PC-3 (cell line): ENCODE results near the gene KIF6. TPM values are rescaled to one million over a fixed set of nuclear protein-coding genes. Genes with fewer than 3 reads are reported as not detected.

Experiments used
- ATAC-seq: fragments of 200-7000 bp; cut with Tn5 transposase; 2 replicates; pipeline ENCODE4 v1.9.1; 2020; ENCODE audit warnings: mild to moderate bottlenecking, moderate library complexity
- BruUV-seq: library from RNA; stranded (reverse); fragments of 400-500 nt; replicated peaks from 2 replicates; lab custom pipeline; 2021; lab: Mats Ljungman, UMichigan
- CTCF ChIA-PET: fragments of 300-600 bp; sonication (Branson Sonifier 250); formaldehyde crosslinking; loops from one replicate; lab custom pipeline; 2022; ENCODE audit warnings: antibody characterized with exemption; lab: Charles Lee
- POLR2A ChIA-PET: fragments of 300-600 bp; sonication (Branson Sonifier 250); formaldehyde crosslinking; loops from one replicate; lab custom pipeline; 2022; ENCODE audit warnings: antibody characterized with exemption; ENCODE audit not compliant: unreplicated experiment; lab: Charles Lee
- DNase-seq: peaks from one replicate; pipeline ENCODE4 v3.0.0-alpha.2; 2015
- H2AFZ ChIP-seq: fragments of 300-600 bp; sonication (generic); 2 replicates; pipeline ENCODE4 v1.6.0; 2016; ENCODE audit warnings: antibody characterized with exemption, low read length
- H3F3A ChIP-seq: fragments of 300-600 bp; sonication (generic); one replicate; pipeline ENCODE4 v1.6.0; 2017; ENCODE audit warnings: antibody characterized with exemption, low read length, control low read depth, mild to moderate bottlenecking; ENCODE audit not compliant: unreplicated experiment
- H3K27ac ChIP-seq: fragments of 300-600 bp; sonication (generic); 2 replicates; pipeline ENCODE4 v1.5.1; 2016; ENCODE audit warnings: mild to moderate bottlenecking, low read length
- H3K27me3 ChIP-seq: fragments of 300-600 bp; sonication (generic); 2 replicates; pipeline ENCODE4 v1.6.1; 2016; ENCODE audit warnings: low read length, mixed read lengths
- H3K36me3 ChIP-seq: fragments of 300-600 bp; sonication (generic); 2 replicates; pipeline ENCODE4 v1.6.1; 2016; ENCODE audit warnings: low read depth, mixed run types, low read length, mixed read lengths
- H3K4me1 ChIP-seq: fragments of 300-600 bp; sonication (generic); 2 replicates; pipeline ENCODE4 v1.5.1; 2016; ENCODE audit warnings: low read length; ENCODE audit not compliant: insufficient read depth
- H3K4me2 ChIP-seq: fragments of 300-600 bp; sonication (generic); 2 replicates; pipeline ENCODE4 v1.6.0; 2016; ENCODE audit warnings: low read length
- H3K4me3 ChIP-seq: fragments of 300-600 bp; sonication (generic); 2 replicates; pipeline ENCODE4 v1.5.1; 2016; ENCODE audit warnings: mild to moderate bottlenecking, low read length, mixed read lengths
- H3K79me2 ChIP-seq: fragments of 300-600 bp; sonication (generic); 2 replicates; pipeline ENCODE4 v1.6.1; 2017; ENCODE audit warnings: low read length, mixed read lengths
- H3K9ac ChIP-seq: fragments of 300-600 bp; sonication (generic); 2 replicates; pipeline ENCODE4 v1.6.0; 2016; ENCODE audit warnings: mild to moderate bottlenecking, low read length
- H3K9me2 ChIP-seq: fragments of 300-600 bp; sonication (generic); replicated peaks from 2 replicates; pipeline ENCODE4 v1.6.1; 2016; ENCODE audit warnings: mixed run types, low read length, mixed read lengths
- H3K9me3 ChIP-seq: fragments of 300-600 bp; sonication (generic); 2 replicates; pipeline ENCODE4 v1.6.1; 2016; ENCODE audit warnings: low read length, mixed read lengths
- H4K20me1 ChIP-seq: fragments of 300-600 bp; sonication (generic); 2 replicates; pipeline ENCODE4 v1.6.1; 2016; ENCODE audit warnings: low read length, mixed read lengths
- EZH2 ChIP-seq: fragments of 300-600 bp; sonication (generic); IDR thresholded peaks from one replicate; pipeline ENCODE4 v1.6.1; 2017; ENCODE audit warnings: antibody characterized with exemption, mild to moderate bottlenecking, low read length; ENCODE audit not compliant: unreplicated experiment
- EZH2phosphoT487 ChIP-seq: fragments of 300-600 bp; sonication (generic); IDR thresholded peaks from 2 replicates; pipeline ENCODE4 v1.6.1; 2018; ENCODE audit warnings: mild to moderate bottlenecking, antibody characterized with exemption, low read length, borderline replicate concordance
- intact Hi-C: fragments of 100-400 bp; cut with micrococcal nuclease; formaldehyde crosslinking; loops from 2 replicates; pipeline ENCODE4 v1.9.0; 2023
- total RNA-seq: library from RNA; depleted of rRNA; stranded (reverse); fragments of >200 nt; gene quantifications from 2 replicates; pipeline ENCODE4 v1.2.3, GENCODE V29; 2014
- TF ChIP-seq, protein P1 (sequence below): fragments of 300-600 bp; sonication (generic); conservative IDR thresholded peaks from 2 replicates; pipeline ENCODE4 v1.5.1; 2017; ENCODE audit warnings: antibody characterized with exemption, low read depth, mild to moderate bottlenecking, low read length

Gene KIF6
- total RNA-seq, 1 experiment from 2014 or later: 0.07 TPM

DNA sequence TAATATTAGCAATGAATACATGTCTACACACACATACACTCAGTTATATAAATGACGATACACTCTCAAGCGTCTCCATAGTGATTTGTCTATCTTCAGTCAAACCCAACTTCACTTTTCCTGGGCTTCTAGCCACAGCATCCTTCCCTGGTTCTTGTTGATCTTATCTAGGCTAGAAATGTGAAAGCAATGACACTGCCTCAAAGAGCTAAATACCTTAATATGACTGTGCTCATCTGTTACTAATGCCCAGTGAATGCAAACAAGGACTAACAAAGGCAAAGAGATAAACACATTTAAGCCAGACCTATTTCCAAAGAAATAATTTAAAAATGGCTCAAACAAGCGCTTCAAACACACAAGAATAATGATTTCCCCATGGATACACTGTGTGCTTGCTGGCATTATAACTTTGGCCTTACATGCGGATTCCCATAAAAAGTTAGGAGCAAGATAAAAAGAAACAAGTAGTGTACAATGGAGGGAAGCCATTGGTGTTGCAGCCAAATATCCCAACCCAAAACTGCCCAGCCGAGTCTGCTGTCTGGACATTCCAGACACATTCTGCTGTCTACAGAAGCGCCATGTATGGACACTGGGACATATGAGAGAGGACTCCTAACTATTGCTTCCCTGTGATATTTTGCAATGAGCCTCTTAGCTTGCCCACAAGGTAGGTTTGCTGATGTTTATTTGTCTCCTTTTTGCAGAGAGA is 47.5 kb upstream of the KIF6 start:
- Histone ChIP-seq H2AFZ (no peak overlapping the region), H3K27ac (no peak overlapping the region), H3K4me2 (no peak overlapping the region), H3K4me3 (no peak overlapping the region), H3F3A (no peaks in the 10 kb centered on the region), H3K9me3 (no peaks in the 10 kb centered on the region), H3K36me3 (no peaks in the 10 kb centered on the region), H3K4me1 (no peaks in the 10 kb centered on the region), H3K79me2 (no peaks in the 10 kb centered on the region), H3K9me2 (no peaks in the 10 kb centered on the region), H4K20me1 (no peaks in the 10 kb centered on the region), H3K9ac (no peak overlapping the region), H3K27me3 (peaks cover 12% of the 10 kb centered on the region)
- ChIA-PET CTCF (no interaction called here), POLR2A (no interaction called here)
- no peak for ATAC-seq
- no peak for DNase-seq
- TF ChIP-seq EZH2 (no peak), EZH2phosphoT487 (no peak)
- TF ChIP-seq, protein P1, sequence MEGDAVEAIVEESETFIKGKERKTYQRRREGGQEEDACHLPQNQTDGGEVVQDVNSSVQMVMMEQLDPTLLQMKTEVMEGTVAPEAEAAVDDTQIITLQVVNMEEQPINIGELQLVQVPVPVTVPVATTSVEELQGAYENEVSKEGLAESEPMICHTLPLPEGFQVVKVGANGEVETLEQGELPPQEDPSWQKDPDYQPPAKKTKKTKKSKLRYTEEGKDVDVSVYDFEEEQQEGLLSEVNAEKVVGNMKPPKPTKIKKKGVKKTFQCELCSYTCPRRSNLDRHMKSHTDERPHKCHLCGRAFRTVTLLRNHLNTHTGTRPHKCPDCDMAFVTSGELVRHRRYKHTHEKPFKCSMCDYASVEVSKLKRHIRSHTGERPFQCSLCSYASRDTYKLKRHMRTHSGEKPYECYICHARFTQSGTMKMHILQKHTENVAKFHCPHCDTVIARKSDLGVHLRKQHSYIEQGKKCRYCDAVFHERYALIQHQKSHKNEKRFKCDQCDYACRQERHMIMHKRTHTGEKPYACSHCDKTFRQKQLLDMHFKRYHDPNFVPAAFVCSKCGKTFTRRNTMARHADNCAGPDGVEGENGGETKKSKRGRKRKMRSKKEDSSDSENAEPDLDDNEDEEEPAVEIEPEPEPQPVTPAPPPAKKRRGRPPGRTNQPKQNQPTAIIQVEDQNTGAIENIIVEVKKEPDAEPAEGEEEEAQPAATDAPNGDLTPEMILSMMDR: no peak
- BruUV-seq: no TSS peak
- intact Hi-C loops: no loop called here

DNA sequence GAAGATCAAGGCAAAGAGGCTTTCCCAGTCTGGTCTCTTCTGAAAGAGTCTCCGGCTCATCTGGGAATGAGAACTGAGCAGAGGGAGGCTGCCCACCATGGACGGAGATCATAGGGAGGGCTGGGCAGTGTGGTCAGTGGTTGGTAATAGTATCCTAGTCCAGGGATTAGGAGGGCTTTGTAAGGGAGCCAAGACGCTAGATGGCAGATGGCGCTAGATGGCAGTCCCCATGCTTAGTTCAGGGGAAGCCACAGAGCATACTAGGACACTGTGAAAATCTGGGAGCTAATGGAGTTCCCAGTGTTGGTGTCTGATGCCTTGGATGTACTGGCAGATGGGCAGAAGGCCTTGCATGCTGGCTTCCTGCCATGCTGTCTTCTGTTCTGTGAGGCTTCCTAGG is 45.2 kb upstream of the KIF6 start:
- H3K9me2 ChIP-seq: no peaks in the 10 kb centered on the region
- H3K9me3 ChIP-seq: no peaks in the 10 kb centered on the region
- H3K4me2 ChIP-seq: no peak overlapping the region
- H3F3A ChIP-seq: no peaks in the 10 kb centered on the region
- POLR2A ChIA-PET: no interaction called here
- ATAC-seq: no peak
- BruUV-seq: no TSS peak
- no peak overlapping the region for H2AFZ ChIP-seq
- no peaks in the 10 kb centered on the region for H3K36me3 ChIP-seq
- TF ChIP-seq EZH2: no peak
- TF ChIP-seq EZH2phosphoT487: no peak
- TF ChIP-seq, protein P1: no peak
- H3K27ac ChIP-seq: no peak overlapping the region
- intact Hi-C loops: no loop called here
- CTCF ChIA-PET: no interaction called here
- no peak overlapping the region for H3K4me3 ChIP-seq
- H3K4me1 ChIP-seq: no peaks in the 10 kb centered on the region
- no peak for DNase-seq
- no peaks in the 10 kb centered on the region for H3K27me3 ChIP-seq
- H3K9ac ChIP-seq: no peak overlapping the region
- H3K79me2 ChIP-seq: no peaks in the 10 kb centered on the region
- no peaks in the 10 kb centered on the region for H4K20me1 ChIP-seq

DNA sequence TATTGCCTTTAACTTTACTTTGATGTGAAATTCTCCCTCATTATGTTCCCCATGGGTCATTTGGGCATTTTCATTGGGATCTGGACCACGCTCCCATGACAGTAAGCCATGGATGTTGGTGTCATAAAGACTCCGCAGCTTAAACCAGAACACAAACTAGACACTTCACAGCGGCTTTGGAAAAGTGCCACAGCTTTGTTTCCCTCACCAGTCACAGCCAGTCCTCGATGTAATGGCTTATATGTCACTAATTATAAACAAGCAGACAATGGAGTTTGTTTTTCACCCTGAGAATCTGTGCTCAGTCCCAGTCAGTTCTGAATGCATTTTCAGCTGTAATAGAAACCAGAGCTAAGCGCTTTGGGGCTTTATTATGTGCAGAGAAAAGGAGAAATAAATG is 43.8 kb upstream of the KIF6 start:
- no peak for DNase-seq
- Histone ChIP-seq H3K27ac (no peak overlapping the region), H3K9me2 (no peaks in the 10 kb centered on the region), H3K4me1 (no peaks in the 10 kb centered on the region), H3K36me3 (no peaks in the 10 kb centered on the region), H3K79me2 (no peaks in the 10 kb centered on the region), H3K4me2 (no peak overlapping the region), H3K9ac (no peak overlapping the region), H3F3A (no peaks in the 10 kb centered on the region), H3K9me3 (no peaks in the 10 kb centered on the region), H3K27me3 (no peaks in the 10 kb centered on the region), H4K20me1 (no peaks in the 10 kb centered on the region), H3K4me3 (no peak overlapping the region), H2AFZ (no peak overlapping the region)
- TF ChIP-seq EZH2: no peak
- no peak for TF ChIP-seq EZH2phosphoT487
- TF ChIP-seq, protein P1: no peak
- CTCF ChIA-PET: no interaction called here
- BruUV-seq: no TSS peak
- no peak for ATAC-seq
- intact Hi-C loops: no loop called here
- POLR2A ChIA-PET: no interaction called here
